ENCODE results near the gene UQCR11.
"Not testable (repeated sequence)": the region's sequence is repeated elsewhere in the genome, so short reads cannot be mapped to it uniquely, and the experiment has no call there.

The UQCR11 gene

DNA sequence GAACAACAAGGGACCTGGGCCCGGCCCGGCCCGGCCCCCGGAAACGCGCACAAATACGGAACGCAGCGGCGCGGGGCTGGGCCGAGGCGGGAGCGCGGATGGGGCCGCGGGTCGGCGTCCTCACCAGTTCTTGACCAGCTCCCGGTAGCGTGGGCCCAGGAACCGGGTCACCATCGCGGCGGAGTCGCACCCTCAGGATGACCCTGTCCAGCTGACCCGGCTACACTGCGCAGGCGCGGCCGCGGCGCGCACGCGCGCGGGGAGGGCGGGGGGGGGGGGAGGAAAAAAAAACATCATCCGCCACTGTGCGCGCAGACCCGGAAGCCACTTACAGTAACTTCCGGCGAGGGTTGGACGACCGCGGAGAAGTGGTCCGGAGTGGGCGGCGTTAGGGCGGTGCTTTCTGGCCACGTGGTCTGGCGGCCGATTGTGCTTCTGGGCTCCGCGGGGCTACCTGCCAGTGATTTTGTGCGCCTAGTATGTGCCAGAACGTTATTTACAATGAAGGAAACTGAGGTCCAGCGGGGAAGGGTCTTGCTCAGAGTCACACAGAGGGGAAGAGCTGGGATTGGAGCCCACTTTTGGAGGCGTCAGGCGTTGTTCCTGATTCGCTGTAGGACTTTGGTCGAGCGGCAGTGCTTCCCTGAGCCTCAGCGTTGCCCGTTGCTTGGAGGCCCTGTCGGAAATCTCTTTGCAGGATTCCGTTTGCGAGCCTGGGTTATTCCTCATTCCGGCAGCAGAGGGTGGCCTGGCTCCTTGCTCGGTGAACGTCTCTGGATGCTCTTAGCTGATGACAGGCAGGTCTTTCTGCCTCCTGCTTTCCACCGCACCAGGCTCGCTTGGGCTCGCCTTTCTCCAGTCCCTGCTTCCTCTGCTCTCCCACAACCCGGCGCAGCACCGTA lies at the start of gene UQCR11:
TSS of gene UQCR11 (minus strand) at position 227 of the 902 bp plus-strand sequence. CDS start at position 174, 53 bp downstream.
- in situ Hi-C loops (cut with MboI; ENCODE audit: low sequenced_read_pairs): no loop called here

DNA sequence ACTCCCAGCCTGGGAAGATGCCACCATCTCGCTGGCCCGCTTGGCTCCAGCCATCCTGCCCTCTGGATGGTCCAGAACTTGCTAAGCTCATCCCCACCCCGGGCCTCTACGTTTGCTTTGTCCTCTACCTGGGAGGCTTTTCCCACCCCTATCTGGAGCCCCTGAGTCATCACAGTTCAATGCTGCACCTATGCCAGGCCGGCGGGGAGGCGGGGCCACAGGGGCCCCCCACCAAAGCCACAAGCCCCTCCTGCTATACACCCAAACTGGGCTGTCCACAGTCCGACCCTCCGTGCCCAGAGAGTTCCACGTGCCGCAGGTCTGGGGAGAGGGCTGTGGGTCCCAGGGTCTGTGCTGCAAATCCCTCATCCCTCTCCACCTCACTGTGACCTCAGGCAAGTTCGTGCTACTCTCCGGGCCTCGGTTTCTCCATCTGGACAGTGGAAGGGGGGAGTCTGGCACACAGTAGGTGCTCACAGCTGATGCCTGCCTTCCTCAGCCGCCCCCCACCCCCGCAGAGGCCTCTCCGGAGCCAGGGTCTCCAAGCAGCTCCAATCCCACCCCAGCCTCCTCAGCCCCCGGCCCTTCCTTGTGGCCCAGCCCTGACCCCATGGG lies 49.0 kb upstream of the UQCR11 start:
- in situ Hi-C loops (cut with MboI; ENCODE audit: low sequenced_read_pairs): no loop called here

- in situ Hi-C loops (cut with MboI; ENCODE audit: low sequenced_read_pairs): no loop called here
Observed at GRCh38 chr19:1653300-1653628, 48.0 kb upstream of the UQCR11 start.

GRCh38 chr19:1652471-1653299 lies 47.4 kb upstream of the UQCR11 start, which contains the start of gene TCF3:
Gene TCF3, minus strand, starts transcription at chr19:1652615. Its CDS starts 2,367 bp downstream, at chr19:1650248.
- in situ Hi-C loops (cut with MboI; ENCODE audit: low sequenced_read_pairs): no loop called here

DNA sequence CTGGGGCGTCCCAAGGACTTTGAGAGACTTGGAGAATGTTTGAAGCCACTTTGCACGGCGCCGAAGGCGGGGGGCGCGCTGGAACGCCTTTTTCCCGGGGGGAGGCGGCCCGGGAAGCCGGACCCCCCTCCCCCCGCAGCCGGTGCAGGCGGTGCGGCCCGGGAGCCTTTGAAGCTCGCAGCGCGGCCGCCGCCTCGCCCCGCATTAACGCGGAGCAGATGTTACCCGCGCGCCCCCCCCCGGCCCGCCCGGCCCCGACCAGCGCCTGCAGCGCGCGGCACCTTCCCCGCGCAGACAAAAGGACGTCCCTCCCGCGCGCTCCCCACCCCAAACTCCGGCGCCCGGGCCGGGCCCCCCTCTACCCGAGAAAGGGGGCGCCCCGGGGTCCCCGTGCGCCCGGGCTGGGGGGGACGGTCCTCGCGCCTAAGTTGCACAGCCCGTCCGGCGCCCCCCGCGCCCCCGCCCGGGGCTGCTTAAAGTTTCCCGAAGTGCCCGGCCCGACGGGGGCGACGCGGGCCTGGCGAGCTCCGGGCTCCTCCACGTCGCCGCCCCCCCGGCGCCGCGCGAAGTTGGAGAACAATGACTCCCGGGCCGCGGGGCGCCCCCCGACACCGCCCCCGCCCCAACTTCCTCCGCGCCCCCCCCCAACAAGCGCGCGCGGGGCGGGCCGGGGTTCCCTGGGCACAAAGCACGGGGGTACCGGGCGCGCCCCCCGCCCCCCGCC lies 46.5 kb upstream of the UQCR11 start:
- in situ Hi-C loops (cut with MboI; ENCODE audit: low sequenced_read_pairs): no loop called here

GRCh38 chr19:1650650-1651567 lies 45.6 kb upstream of the UQCR11 start:
- in situ Hi-C loops (cut with MboI; ENCODE audit: low sequenced_read_pairs): no loop called here

GRCh38 chr19:1649706-1650649 lies 44.7 kb upstream of the UQCR11 start:
- in situ Hi-C loops (cut with MboI; ENCODE audit: low sequenced_read_pairs): no loop called here

GRCh38 chr19:1648920-1649541 lies 43.8 kb upstream of the UQCR11 start:
- in situ Hi-C loops (cut with MboI; ENCODE audit: low sequenced_read_pairs): no loop called here

- in situ Hi-C loops (cut with MboI; ENCODE audit: low sequenced_read_pairs): no loop called here
Observed at GRCh38 chr19:1648459-1648849, 43.2 kb upstream of the UQCR11 start.

DNA sequence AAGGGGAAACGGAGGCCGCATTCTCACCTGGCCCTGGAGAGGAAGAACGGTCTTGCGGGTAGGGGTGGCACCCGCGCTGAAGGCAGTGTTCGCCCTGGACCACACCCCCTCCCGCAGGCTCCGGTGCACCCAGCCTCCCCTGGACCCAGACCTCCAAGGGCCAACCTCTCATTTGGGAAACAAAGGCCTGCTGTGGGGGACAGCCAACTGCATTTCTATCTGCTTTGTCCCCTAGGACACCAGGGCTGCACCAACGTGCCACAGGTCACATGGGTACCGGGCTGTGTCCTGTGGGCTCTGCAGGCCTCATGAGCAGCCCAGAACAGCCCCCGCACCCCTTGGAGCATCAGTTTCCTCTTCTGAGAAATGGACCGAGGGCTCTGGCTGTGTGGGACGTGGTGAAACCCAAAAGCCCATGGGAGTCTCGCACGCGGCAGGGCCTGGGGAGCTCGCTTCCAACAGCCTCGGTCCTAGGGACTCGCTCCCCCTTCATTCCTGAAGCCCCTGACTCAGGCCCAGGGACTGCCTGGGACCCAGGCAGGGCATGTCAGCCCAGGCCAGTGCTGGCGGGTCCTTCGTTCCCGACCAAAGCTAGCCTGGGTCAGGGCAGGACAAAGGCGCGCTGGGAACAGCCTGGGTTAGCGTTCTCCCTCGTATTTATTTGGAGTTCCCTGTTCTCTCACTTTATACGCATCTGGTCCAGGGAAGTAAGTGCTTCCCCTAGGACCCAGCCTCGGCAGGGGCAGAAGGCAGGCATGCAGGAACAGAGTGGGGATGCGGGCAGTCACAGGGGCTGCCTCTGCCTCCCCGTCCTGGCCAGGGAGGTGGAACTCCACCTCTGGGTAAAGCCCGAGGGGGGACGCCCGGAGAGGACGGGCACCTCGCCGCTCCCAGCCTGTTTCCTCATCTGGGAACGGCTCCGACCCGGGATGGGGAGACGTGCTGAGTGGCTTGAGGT lies 42.5 kb upstream of the UQCR11 start:
- in situ Hi-C loops (cut with MboI; ENCODE audit: low sequenced_read_pairs): no loop called here

GRCh38 chr19:1646659-1647453 lies 41.6 kb upstream of the UQCR11 start:
- in situ Hi-C loops (cut with MboI; ENCODE audit: low sequenced_read_pairs): no loop called here

DNA sequence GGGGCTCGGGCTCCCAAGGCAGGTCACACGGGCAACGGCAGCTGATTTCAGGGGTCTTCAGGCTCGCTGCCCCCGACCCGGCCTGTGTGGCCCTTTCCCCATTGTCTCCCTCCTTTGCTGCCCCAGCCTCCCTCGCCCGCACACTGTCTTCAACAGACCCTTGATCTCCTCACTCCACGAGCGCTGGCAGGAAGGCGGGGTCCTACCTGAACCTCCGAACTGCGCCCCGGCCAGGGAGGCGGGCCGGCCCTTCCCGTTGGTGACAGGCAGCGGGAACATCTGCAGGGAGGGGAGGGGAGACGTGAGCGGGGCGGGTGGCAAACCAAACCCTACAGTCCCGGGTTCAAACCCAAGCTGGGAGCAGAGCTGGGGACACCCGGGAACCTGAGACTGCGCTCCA lies 40.9 kb upstream of the UQCR11 start:
- in situ Hi-C loops (cut with MboI; ENCODE audit: low sequenced_read_pairs): no loop called here

- in situ Hi-C loops (cut with MboI; ENCODE audit: low sequenced_read_pairs): no loop called here
Observed at GRCh38 chr19:1645299-1645698, 40.0 kb upstream of the UQCR11 start.

DNA sequence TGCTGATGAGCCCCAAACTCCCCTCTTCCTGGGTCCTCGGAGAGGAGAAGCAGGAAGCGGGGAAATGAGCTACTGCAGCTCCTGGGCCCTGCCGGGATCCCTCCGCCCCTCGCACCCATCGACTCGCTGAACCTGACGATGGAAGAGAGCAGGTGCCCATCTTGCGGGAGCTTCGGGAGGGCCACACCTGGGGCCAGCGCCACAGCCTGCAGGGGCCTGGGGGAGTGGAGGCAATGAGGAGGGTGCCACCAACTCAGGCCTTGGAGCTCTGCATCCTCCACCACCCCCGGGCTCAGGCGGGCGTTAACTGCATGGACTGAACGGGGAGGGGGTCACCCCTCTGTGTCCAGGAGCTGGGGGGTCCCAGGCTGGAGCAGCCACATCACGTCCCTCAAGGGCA lies 38.8 kb upstream of the UQCR11 start:
- in situ Hi-C loops (cut with MboI; ENCODE audit: low sequenced_read_pairs): no loop called here

- in situ Hi-C loops (cut with MboI; ENCODE audit: low sequenced_read_pairs): not testable (repeated sequence)
Observed at GRCh38 chr19:1640893-1641448, 35.7 kb upstream of the UQCR11 start.

All from HL-60/S4 (cell line).